ENCODE data around the gene RBM10. TPM values are rescaled to one million over a fixed set of nuclear protein-coding genes. Genes with fewer than 3 reads are reported as not detected.
A peak's percentile ranks its signal among the peaks of the same experiment; 100 is the strongest.

The RBM10 gene
- total RNA-seq, 1 donor from 2014 or later, result 87.7 TPM

DNA sequence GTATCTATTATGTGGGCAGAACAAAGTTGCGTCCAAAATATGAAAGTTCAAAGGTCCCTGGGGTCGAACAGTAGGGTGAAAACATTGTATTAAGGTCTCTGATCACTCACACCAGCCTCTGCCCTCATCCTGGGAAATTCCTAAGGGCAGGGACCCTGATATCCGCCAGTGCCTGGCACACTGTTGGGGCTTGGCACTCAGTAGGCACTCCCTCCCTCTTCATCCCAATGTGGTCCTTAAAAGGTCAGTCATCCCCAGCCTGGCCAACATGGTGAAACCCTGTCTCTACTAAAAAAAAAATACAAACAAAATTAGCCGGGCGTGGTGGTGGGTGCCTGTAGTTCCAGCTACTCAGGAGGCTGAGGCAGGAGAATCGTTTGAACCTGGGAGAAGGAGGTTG, 6.8 kb upstream of the RBM10 start:
- Mint-ChIP-seq H3K4me1 (peaks cover under 1% of the 10 kb centered on the region), H3K4me3 (no peak overlapping the region), H3K27ac (ENCODE audit: unreplicated experiment) (no peak overlapping the region), H3K27me3 (ENCODE audit: low read depth) (no peaks in the 10 kb centered on the region), H3K9me3 (no peaks in the 10 kb centered on the region), H3K36me3 (ENCODE audit: low read depth) (peaks cover 11% of the 10 kb centered on the region)
- TF ChIP-seq, protein P1, sequence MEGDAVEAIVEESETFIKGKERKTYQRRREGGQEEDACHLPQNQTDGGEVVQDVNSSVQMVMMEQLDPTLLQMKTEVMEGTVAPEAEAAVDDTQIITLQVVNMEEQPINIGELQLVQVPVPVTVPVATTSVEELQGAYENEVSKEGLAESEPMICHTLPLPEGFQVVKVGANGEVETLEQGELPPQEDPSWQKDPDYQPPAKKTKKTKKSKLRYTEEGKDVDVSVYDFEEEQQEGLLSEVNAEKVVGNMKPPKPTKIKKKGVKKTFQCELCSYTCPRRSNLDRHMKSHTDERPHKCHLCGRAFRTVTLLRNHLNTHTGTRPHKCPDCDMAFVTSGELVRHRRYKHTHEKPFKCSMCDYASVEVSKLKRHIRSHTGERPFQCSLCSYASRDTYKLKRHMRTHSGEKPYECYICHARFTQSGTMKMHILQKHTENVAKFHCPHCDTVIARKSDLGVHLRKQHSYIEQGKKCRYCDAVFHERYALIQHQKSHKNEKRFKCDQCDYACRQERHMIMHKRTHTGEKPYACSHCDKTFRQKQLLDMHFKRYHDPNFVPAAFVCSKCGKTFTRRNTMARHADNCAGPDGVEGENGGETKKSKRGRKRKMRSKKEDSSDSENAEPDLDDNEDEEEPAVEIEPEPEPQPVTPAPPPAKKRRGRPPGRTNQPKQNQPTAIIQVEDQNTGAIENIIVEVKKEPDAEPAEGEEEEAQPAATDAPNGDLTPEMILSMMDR (conservative IDR thresholded peaks at IDR 0.05), result no peak
- DNase-seq (ENCODE audit: low read depth, low spot score), result no peak

DNA sequence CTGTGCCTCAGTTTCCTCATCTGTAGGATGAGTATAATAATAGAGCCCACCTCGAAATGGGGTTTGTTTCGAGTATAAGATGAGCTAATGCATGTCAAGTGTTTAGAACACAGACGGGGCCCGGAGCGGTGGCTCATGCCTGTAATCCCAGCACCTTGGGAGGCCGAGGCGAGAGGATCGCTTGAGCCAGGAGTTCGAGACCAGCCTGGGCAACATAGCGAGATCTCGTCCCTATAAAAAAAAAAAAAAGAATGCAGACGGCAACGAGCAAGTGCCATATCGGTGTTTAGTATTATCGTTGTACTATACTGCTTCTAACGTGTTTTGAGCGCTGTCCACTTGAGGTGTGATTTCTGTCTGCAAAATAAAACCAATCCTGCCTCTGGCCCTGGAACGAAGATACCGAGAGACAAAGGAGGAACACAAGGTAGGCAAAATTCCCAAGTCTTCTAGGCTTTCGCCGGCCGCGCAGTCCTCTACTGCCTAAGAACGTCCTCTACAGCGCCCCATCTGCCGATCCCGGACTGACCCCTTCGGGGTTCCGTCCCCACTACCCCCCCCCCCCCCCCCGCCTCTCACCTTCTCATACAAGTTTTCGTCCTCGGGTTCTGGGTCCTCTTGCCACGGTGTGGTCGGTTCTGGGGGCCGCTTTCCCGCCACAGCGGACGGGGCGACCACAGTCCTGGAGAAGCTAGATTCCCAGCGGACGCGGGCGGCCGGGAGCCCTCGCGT, 961 bp upstream of the RBM10 start:
- DNase-seq (ENCODE audit: low read depth, low spot score), result no peak

GRCh38 chrX:47145395-47146120, 537 bp downstream of the RBM10 start:
- H3K9me3 Mint-ChIP-seq, result no peaks in the 10 kb centered on the region
- peak overlapping the region; percentile 100 for H3K4me3 Mint-ChIP-seq

More for the DNA sequence above, 961 bp upstream of the RBM10 start:
- Mint-ChIP-seq H3K4me3 (peak overlapping the region; percentile 100), H3K27me3 (ENCODE audit: low read depth) (peaks cover 2% of the 10 kb centered on the region), H3K27ac (ENCODE audit: unreplicated experiment) (peak overlapping the region; percentile 98), H3K36me3 (ENCODE audit: low read depth) (peaks cover 19% of the 10 kb centered on the region), H3K4me1 (peaks cover 14% of the 10 kb centered on the region), H3K9me3 (no peaks in the 10 kb centered on the region)
- TF ChIP-seq, protein P1 (conservative IDR thresholded peaks at IDR 0.05), result no peak

GRCh38 chrX:47146121-47146935, 1.3 kb downstream of the RBM10 start:
- Mint-ChIP-seq H3K9me3 (no peaks in the 10 kb centered on the region), H3K27me3 (ENCODE audit: low read depth) (peaks cover 2% of the 10 kb centered on the region), H3K27ac (ENCODE audit: unreplicated experiment) (peak overlapping the region; percentile 89), H3K4me3 (peak overlapping the region; percentile 100), H3K36me3 (ENCODE audit: low read depth) (peaks cover 14% of the 10 kb centered on the region), H3K4me1 (peaks cover 14% of the 10 kb centered on the region)
- no peak for DNase-seq (ENCODE audit: low read depth, low spot score)
- TF ChIP-seq, protein P1 (conservative IDR thresholded peaks at IDR 0.05), result no peak

More at GRCh38 chrX:47145395-47146120, 537 bp downstream of the RBM10 start:
- TF ChIP-seq, protein P1 (conservative IDR thresholded peaks at IDR 0.05), result no peak
- no peak for DNase-seq (ENCODE audit: low read depth, low spot score)
- Mint-ChIP-seq H3K36me3 (ENCODE audit: low read depth) (peaks cover 15% of the 10 kb centered on the region), H3K27ac (ENCODE audit: unreplicated experiment) (peak overlapping the region; percentile 99), H3K27me3 (ENCODE audit: low read depth) (peaks cover 2% of the 10 kb centered on the region), H3K4me1 (peaks cover 14% of the 10 kb centered on the region)
